IMR-90 (cell line): ENCODE data around the gene TTC39B. TPM values are rescaled to one million over a fixed set of nuclear protein-coding genes. Genes with fewer than 3 reads are reported as not detected.

ENCODE experiments used
- ATAC-seq: fragments of 200-7000 bp; cut with Tn5 transposase; 2 replicates; pipeline ENCODE4 v1.9.1; 2020; ENCODE audit warnings: low read depth, mild to moderate bottlenecking, moderate library complexity
- BruUV-seq: library from RNA; stranded (reverse); fragments of 400-500 nt; replicated peaks from 2 replicates; lab custom pipeline; 2021; lab: Mats Ljungman, UMichigan
- CTCF ChIA-PET: fragments of 300-600 bp; formaldehyde crosslinking; extraction: SDS; loops from one replicate; lab custom pipeline; 2021; ENCODE audit warnings: antibody characterized with exemption; lab: Yijun Ruan, JAX
- POLR2A ChIA-PET: fragments of 300-600 bp; sonication (Branson Sonifier 250); formaldehyde crosslinking; loops from one replicate; lab custom pipeline; 2022; ENCODE audit warnings: antibody characterized with exemption; ENCODE audit not compliant: unreplicated experiment; lab: Charles Lee
- DNase-seq: peaks from one replicate; pipeline ENCODE4 v3.0.0; 2013
- H2AFZ ChIP-seq: replicated peaks from 2 replicates; pipeline ENCODE3; 2013; ENCODE audit warnings: low read length, mild to moderate bottlenecking; ENCODE audit not compliant: poor library complexity
- H2AK5ac ChIP-seq: 2 replicates; pipeline ENCODE4 v1.6.1; 2013; ENCODE audit warnings: low read depth, low read length, inconsistent platforms
- H2AK9ac ChIP-seq: replicated peaks from 2 replicates; pipeline ENCODE3; 2013; ENCODE audit warnings: mild to moderate bottlenecking, low read depth, low read length, moderate library complexity; ENCODE audit not compliant: poor library complexity
- H2BK120ac ChIP-seq: 2 replicates; pipeline ENCODE4 v1.6.1; 2013; ENCODE audit warnings: low read depth, low read length, inconsistent platforms
- H2BK15ac ChIP-seq: 3 replicates; pipeline ENCODE4 v1.6.1; 2013; ENCODE audit warnings: low read depth, low read length, inconsistent platforms
- H2BK20ac ChIP-seq: 2 replicates; pipeline ENCODE4 v1.6.1; 2013; ENCODE audit warnings: low read depth, mild to moderate bottlenecking, inconsistent platforms, low read length, moderate library complexity
- H2BK5ac ChIP-seq: 2 replicates; pipeline ENCODE4 v1.6.1; 2013; ENCODE audit warnings: mild to moderate bottlenecking, low read depth, low read length, inconsistent platforms; ENCODE audit not compliant: poor library complexity, severe bottlenecking
- H3K14ac ChIP-seq: replicated peaks from 2 replicates; pipeline ENCODE4 v1.6.1; 2013; ENCODE audit warnings: low read depth, low read length, inconsistent platforms
- H3K18ac ChIP-seq: 2 replicates; pipeline ENCODE4 v1.6.1; 2013; ENCODE audit warnings: low read depth, low read length, control low read depth
- H3K23ac ChIP-seq: 2 replicates; pipeline ENCODE4 v1.6.1; 2013; ENCODE audit warnings: low read depth, low read length, inconsistent platforms
- H3K27ac ChIP-seq: 2 replicates; pipeline ENCODE4 v1.5.1; 2013; ENCODE audit warnings: mild to moderate bottlenecking, control low read depth, low read length; ENCODE audit not compliant: insufficient read depth
- H3K27me3 ChIP-seq: 2 replicates; pipeline ENCODE4 v1.6.1; 2013; ENCODE audit warnings: low read length; ENCODE audit not compliant: control insufficient read depth, insufficient read depth
- H3K36me3 ChIP-seq: 2 replicates; pipeline ENCODE4 v1.6.1; 2013; ENCODE audit warnings: low read length, mixed read lengths; ENCODE audit not compliant: control insufficient read depth, insufficient read depth
- H3K4ac ChIP-seq: 2 replicates; pipeline ENCODE4 v1.6.1; 2013; ENCODE audit warnings: low read depth, low read length, inconsistent platforms
- H3K4me1 ChIP-seq: 2 replicates; pipeline ENCODE4 v1.6.1; 2013; ENCODE audit warnings: low read length, mixed read lengths; ENCODE audit not compliant: control insufficient read depth, insufficient read depth
- H3K4me2 ChIP-seq: 2 replicates; pipeline ENCODE4 v1.6.1; 2013; ENCODE audit warnings: low read depth, mild to moderate bottlenecking, control low read depth, low read length, moderate library complexity
- H3K4me3 ChIP-seq: 2 replicates; pipeline ENCODE4 v1.5.1; 2013; ENCODE audit warnings: low read depth, mild to moderate bottlenecking, control low read depth, low read length, moderate library complexity; ENCODE audit not compliant: insufficient read depth
- H3K56ac ChIP-seq: 2 replicates; pipeline ENCODE4 v1.6.1; 2013; ENCODE audit warnings: low read length, inconsistent platforms; ENCODE audit not compliant: insufficient read depth; ENCODE audit errors: extremely low read depth
- H3K79me1 ChIP-seq, 2 experiments: 2 replicates each; pipeline ENCODE4 v1.6.1; 2013; ENCODE audit warnings: low read length in 2 of 2, inconsistent platforms in 1 of 2, low read depth in 1 of 2
- H3K9ac ChIP-seq: 2 replicates; pipeline ENCODE4 v1.6.1; 2013; ENCODE audit warnings: low read depth, low read length, control low read depth
- H3K9me1 ChIP-seq: 2 replicates; pipeline ENCODE4 v1.6.1; 2013; ENCODE audit warnings: low read length, inconsistent platforms; ENCODE audit not compliant: insufficient read depth
- H3K9me3 ChIP-seq: 2 replicates; pipeline ENCODE4 v1.6.1; 2013; ENCODE audit warnings: low read length; ENCODE audit not compliant: control insufficient read depth, insufficient read depth
- H4K20me1 ChIP-seq: 2 replicates; pipeline ENCODE4 v1.6.1; 2013; ENCODE audit warnings: low read length, inconsistent platforms; ENCODE audit not compliant: insufficient read depth
- H4K5ac ChIP-seq: 2 replicates; pipeline ENCODE4 v1.6.1; 2013; ENCODE audit warnings: mild to moderate bottlenecking, low read depth, low read length, control low read depth
- H4K8ac ChIP-seq, 2 experiments: 2 replicates each; pipeline ENCODE4 v1.6.1; 2013; ENCODE audit warnings: low read depth in 2 of 2, low read length in 2 of 2, control low read depth in 1 of 2, inconsistent platforms in 1 of 2
- H4K91ac ChIP-seq: 2 replicates; pipeline ENCODE4 v1.6.1; 2013; ENCODE audit warnings: low read depth, low read length, inconsistent platforms; ENCODE audit not compliant: insufficient read depth
- BHLHE40 ChIP-seq: fragments of 150-350 bp; IDR thresholded peaks from 2 replicates; pipeline ENCODE4 v1.6.1; 2016; ENCODE audit warnings: mild to moderate bottlenecking, low read depth, low read length
- CEBPB ChIP-seq: IDR thresholded peaks from 2 replicates; pipeline ENCODE4 v1.6.1; 2012; ENCODE audit warnings: low read depth, low read length, improper control_type of control experiment
- CHD1 ChIP-seq: IDR thresholded peaks from 2 replicates; pipeline ENCODE4 v1.6.1; 2012; ENCODE audit warnings: low read depth, low read length, improper control_type of control experiment
- FOS ChIP-seq: fragments of 150-350 bp; IDR thresholded peaks from 2 replicates; pipeline ENCODE4 v1.6.1; 2016; ENCODE audit warnings: low read depth, low read length
- MAFK ChIP-seq: IDR thresholded peaks from 2 replicates; pipeline ENCODE4 v1.6.1; 2012; ENCODE audit warnings: low read depth, low read length, improper control_type of control experiment
- MAZ ChIP-seq: IDR thresholded peaks from 2 replicates; pipeline ENCODE4 v1.6.1; 2012; ENCODE audit warnings: low read depth, mild to moderate bottlenecking, low read length, improper control_type of control experiment, moderate library complexity, borderline replicate concordance
- MXI1 ChIP-seq: IDR thresholded peaks from 2 replicates; pipeline ENCODE4 v1.6.1; 2012; ENCODE audit warnings: low read depth, mild to moderate bottlenecking, low read length, moderate library complexity, borderline replicate concordance
- NFE2L2 ChIP-seq: fragments of 150-350 bp; IDR thresholded peaks from 2 replicates; pipeline ENCODE4 v1.6.1; 2016; ENCODE audit warnings: low read depth, mild to moderate bottlenecking, low read length
- POLR2A ChIP-seq: IDR thresholded peaks from 2 replicates; pipeline ENCODE4 v1.6.1; 2012; ENCODE audit warnings: mild to moderate bottlenecking, low read depth, low read length
- RAD21 ChIP-seq: IDR thresholded peaks from 2 replicates; pipeline ENCODE4 v1.6.1; 2012; ENCODE audit warnings: low read length, improper control_type of control experiment
- RCOR1 ChIP-seq: IDR thresholded peaks from 2 replicates; pipeline ENCODE4 v1.6.1; 2012; ENCODE audit warnings: mild to moderate bottlenecking, low read length, improper control_type of control experiment; ENCODE audit not compliant: insufficient replicate concordance
- RFX5 ChIP-seq: IDR thresholded peaks from 2 replicates; pipeline ENCODE4 v1.8.0; 2012; ENCODE audit warnings: low read depth, mild to moderate bottlenecking, low read length, moderate library complexity
- SMC3 ChIP-seq: fragments of 150-350 bp; IDR thresholded peaks from 2 replicates; pipeline ENCODE4 v1.6.1; 2016; ENCODE audit warnings: low read depth, mild to moderate bottlenecking, antibody characterized with exemption, low read length, moderate library complexity
- WGBS, 2 experiments: methylation state at CpG; one replicate each; pipeline versions ENCODE4 v1.1.5 to v1.1.7; 2013; ENCODE audit warnings: missing lambda C conversion rate in 2 of 2; ENCODE audit not compliant: insufficient read length in 1 of 2; ENCODE audit errors: extremely low coverage in 2 of 2; 5-methylcytosine and 5-hydroxymethylcytosine counted together
- dilution Hi-C: fragments of 300-500 bp; cut with HindIII; formaldehyde crosslinking; loops from one replicate; pipeline ENCODE4 v1.14.3; 2018; ENCODE audit warnings: low sequenced_read_pairs; ENCODE audit not compliant: unreplicated experiment
- in situ Hi-C: fragments of 300-500 bp; cut with MboI; formaldehyde crosslinking; loops from 3 replicates; pipeline ENCODE4 v1.14.3; 2019; ENCODE audit warnings: low sequenced_read_pairs, inconsistent platforms, mixed read lengths
- intact Hi-C: fragments of 100-400 bp; cut with micrococcal nuclease; formaldehyde crosslinking; loops from 2 replicates; pipeline ENCODE4 v1.10.0; 2022
- polyA plus RNA-seq, 3 experiments: library from polyadenylated mRNA; depleted of rRNA; stranded (reverse); fragments of >200 nt; gene quantifications; 2 replicates each; pipeline ENCODE4 v1.2.3, GENCODE V29; 2012; ENCODE audit warnings: low replicate concordance in 1 of 3
- total RNA-seq: library from RNA; depleted of rRNA; stranded (reverse); fragments of >200 nt; gene quantifications from 2 replicates; pipeline ENCODE4 v1.2.3, GENCODE V29; 2012
- TF ChIP-seq, protein P1 (sequence below): conservative IDR thresholded peaks from 2 replicates; pipeline ENCODE4 v1.5.1; 2012; ENCODE audit warnings: mild to moderate bottlenecking, low read depth, low read length, improper control_type of control experiment
- TF ChIP-seq, protein P2 (sequence below): fragments of 150-350 bp; IDR thresholded peaks from 2 replicates; pipeline ENCODE4 v1.6.1; 2017; ENCODE audit warnings: mild to moderate bottlenecking, antibody characterized with exemption, low read length, low read depth
- TF ChIP-seq, protein P3 (sequence below): fragments of 150-350 bp; IDR thresholded peaks from 2 replicates; pipeline ENCODE4 v1.6.1; 2016; ENCODE audit warnings: low read depth, mild to moderate bottlenecking, low read length, moderate library complexity, borderline replicate concordance

Gene TTC39B
- total and polyA plus RNA-seq, 2 of the 4 experiments (the other 2 are of a cell fraction): 2.5 to 12.2 TPM

DNA sequence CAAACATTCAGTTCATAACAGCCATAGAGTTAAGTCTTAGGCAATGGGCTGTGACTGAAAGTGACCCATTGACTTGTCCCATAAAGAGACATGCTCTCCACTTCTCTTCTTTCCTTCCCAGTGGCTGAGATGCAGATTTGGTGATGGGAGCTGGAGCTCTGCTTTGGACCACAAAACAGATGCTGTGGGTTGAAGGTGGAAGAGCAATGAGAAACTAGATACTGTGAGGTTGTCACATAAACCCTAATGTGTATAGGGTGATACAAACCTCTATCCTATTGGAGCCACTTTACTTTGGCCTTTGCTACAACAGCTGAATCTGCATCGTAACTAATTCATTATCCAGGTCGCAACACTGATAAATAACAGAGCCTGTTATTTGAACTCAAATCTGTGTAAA lies 192.0 kb downstream of the TTC39B start:
- BruUV-seq: no TSS peak
- Histone ChIP-seq H4K91ac (no peak overlapping the region), H2AK9ac (no peak overlapping the region), H3K56ac (no peak overlapping the region), H3K27ac (no peak overlapping the region), H3K36me3 (no peaks in the 10 kb centered on the region), H3K9me1 (no peaks in the 10 kb centered on the region), H3K4ac (no peak overlapping the region), H2AFZ (no peak overlapping the region), H2AK5ac (no peak overlapping the region), H3K14ac (no peak overlapping the region), H4K8ac (no peak overlapping the region), H2BK120ac (no peak overlapping the region), H3K18ac (no peak overlapping the region), H3K23ac (no peak overlapping the region), H4K5ac (no peak overlapping the region), H3K4me2 (no peak overlapping the region), H4K20me1 (no peaks in the 10 kb centered on the region), H2BK5ac (no peak overlapping the region), H3K9me3 (no peaks in the 10 kb centered on the region), H3K4me3 (no peak overlapping the region), H3K4me1 (no peaks in the 10 kb centered on the region; the same call in 1 of the 2 replicates), H3K27me3 (peaks cover 9% of the 10 kb centered on the region), H3K9ac (no peak overlapping the region), H2BK20ac (no peak overlapping the region), H3K79me1 (no peaks in the 10 kb centered on the region), H2BK15ac (no peak overlapping the region)
- TF ChIP-seq POLR2A: no peak
- TF ChIP-seq MXI1: no peak
- TF ChIP-seq SMC3: no peak
- TF ChIP-seq RCOR1: no peak
- TF ChIP-seq, protein P1, sequence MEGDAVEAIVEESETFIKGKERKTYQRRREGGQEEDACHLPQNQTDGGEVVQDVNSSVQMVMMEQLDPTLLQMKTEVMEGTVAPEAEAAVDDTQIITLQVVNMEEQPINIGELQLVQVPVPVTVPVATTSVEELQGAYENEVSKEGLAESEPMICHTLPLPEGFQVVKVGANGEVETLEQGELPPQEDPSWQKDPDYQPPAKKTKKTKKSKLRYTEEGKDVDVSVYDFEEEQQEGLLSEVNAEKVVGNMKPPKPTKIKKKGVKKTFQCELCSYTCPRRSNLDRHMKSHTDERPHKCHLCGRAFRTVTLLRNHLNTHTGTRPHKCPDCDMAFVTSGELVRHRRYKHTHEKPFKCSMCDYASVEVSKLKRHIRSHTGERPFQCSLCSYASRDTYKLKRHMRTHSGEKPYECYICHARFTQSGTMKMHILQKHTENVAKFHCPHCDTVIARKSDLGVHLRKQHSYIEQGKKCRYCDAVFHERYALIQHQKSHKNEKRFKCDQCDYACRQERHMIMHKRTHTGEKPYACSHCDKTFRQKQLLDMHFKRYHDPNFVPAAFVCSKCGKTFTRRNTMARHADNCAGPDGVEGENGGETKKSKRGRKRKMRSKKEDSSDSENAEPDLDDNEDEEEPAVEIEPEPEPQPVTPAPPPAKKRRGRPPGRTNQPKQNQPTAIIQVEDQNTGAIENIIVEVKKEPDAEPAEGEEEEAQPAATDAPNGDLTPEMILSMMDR: no peak
- no peak for TF ChIP-seq CHD1
- no peak for TF ChIP-seq MAZ
- TF ChIP-seq, protein P2, sequence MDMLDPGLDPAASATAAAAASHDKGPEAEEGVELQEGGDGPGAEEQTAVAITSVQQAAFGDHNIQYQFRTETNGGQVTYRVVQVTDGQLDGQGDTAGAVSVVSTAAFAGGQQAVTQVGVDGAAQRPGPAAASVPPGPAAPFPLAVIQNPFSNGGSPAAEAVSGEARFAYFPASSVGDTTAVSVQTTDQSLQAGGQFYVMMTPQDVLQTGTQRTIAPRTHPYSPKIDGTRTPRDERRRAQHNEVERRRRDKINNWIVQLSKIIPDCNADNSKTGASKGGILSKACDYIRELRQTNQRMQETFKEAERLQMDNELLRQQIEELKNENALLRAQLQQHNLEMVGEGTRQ: no peak
- TF ChIP-seq BHLHE40: no peak
- TF ChIP-seq FOS: no peak
- TF ChIP-seq RFX5: no peak
- TF ChIP-seq RAD21: no peak
- TF ChIP-seq MAFK: no peak
- no peak for TF ChIP-seq NFE2L2
- TF ChIP-seq CEBPB: no peak
- TF ChIP-seq, protein P3, sequence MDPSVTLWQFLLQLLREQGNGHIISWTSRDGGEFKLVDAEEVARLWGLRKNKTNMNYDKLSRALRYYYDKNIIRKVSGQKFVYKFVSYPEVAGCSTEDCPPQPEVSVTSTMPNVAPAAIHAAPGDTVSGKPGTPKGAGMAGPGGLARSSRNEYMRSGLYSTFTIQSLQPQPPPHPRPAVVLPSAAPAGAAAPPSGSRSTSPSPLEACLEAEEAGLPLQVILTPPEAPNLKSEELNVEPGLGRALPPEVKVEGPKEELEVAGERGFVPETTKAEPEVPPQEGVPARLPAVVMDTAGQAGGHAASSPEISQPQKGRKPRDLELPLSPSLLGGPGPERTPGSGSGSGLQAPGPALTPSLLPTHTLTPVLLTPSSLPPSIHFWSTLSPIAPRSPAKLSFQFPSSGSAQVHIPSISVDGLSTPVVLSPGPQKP: no peak
- intact Hi-C loops (no loop called here), dilution Hi-C loops (no loop called here), in situ Hi-C loops (no loop called here)
- ATAC-seq (no peak), DNase-seq (no peak)
- CTCF ChIA-PET: no interaction called here
- POLR2A ChIA-PET: interaction anchor here (0.5 kb wide), 1 partner anchor 10 kb away, joined by 3 read pairs; no protein-coding TSS in a partner anchor
- no CpG with 5 or more reads among the region's 2 CpGs for WGBS, 2 experiments
